ENCODE data around the gene HDLBP.

GRCh38 chr2:241257419-241258032 is 57.9 kb downstream of the HDLBP start:
- peak in 1 of 6 experiments; percentile 5 for TF ChIP-seq CTCF (IDR thresholded peaks at IDR 0.05)
- no peak for TF ChIP-seq POLR2A (IDR thresholded peaks at IDR 0.05)

Data from upper lobe of left lung (tissue), 4 donors.